Gastroesophageal sphincter (tissue), 2 donors: ENCODE data around the gene OR4K2.

Experiments used
- EP300 ChIP-seq: sonication (generic); formaldehyde crosslinking; IDR thresholded peaks from one replicate; pipeline ENCODE4 v1.6.1; 2017; ENCODE audit warnings: antibody characterized with exemption, mild to moderate bottlenecking
- POLR2A ChIP-seq, 2 donors: fragments of 450-650 bp; IDR thresholded peaks; one replicate each; pipeline ENCODE4 v1.6.1; 2017; ENCODE audit warnings: antibody characterized with exemption in 2 of 2, mild to moderate bottlenecking in 2 of 2, moderate library complexity in 1 of 2

DNA sequence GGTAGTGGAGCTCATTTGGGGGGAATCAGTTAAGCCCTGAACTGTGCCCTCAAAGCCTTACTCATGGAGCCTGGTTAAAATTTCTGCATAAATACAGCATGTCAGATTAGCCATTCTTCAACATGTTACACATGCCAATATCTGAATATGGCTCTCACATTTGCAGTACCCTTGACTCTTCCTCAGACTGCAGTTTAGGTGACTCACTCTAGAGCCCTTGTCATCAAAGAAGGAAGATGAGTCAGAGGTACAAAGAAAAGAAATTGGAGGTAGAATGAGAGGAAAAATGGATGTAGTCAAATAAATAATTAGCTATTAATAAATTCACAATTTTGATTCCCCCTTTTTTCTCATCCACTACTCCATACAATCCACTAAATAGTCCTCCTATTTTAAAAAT lies 23.6 kb upstream of the OR4K2 start:
- TF ChIP-seq POLR2A (IDR thresholded peaks at IDR 0.05) = no peak
- TF ChIP-seq EP300 = no peak
